Stimulated activated CD8-positive, alpha-beta memory T cell treated with anti-CD3 and anti-CD28 coated beads, Interleukin-7, amount 100 ng/mL, for 48 hours (primary cell): Measurements from ENCODE around the gene SSTR1.

Experiments used
- DNase-seq, 2 donors: peaks; one replicate each; pipeline ENCODE4 v3.0.0-alpha.2; 2020; ENCODE audit warnings: low read depth in 1 of 2; ENCODE audit errors: extremely low read depth in 1 of 2

SSTR1 gene

DNA sequence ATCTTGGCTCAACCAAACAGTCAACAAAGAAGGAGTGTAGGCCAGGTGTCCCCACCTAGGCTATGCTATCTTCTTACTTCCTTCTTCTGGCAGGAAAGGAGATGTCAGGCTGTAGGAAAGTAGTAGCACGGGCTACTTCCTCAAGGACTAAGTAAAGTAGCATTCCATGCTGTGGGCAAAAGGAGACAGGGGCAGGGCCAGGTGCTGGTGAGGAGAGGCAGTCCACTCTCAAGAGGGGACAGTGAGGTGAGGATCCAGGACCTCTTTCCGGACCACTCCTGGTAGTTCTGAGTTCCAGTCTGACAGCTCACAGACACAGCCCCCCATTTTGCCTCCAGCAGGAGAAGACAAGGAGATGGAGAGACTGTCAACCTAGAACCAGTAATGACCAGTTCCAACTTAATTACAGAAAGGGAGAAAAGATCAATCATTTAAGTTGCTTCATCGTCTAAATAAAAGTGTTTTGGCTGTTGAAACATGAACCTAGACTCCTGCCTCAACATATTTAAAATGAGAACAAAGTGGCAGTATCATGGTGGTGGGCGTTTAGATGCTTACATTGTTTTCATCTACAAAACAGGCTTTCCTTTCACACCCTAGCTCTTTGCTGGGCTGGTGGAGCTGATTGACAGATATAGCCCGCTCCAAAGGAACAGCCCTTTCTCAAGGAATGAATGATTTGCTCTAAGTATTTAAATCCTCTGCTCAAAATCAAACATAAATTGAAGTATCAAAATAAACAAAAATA lies 5.1 kb upstream of the SSTR1 start:
- no peak for DNase-seq

DNA sequence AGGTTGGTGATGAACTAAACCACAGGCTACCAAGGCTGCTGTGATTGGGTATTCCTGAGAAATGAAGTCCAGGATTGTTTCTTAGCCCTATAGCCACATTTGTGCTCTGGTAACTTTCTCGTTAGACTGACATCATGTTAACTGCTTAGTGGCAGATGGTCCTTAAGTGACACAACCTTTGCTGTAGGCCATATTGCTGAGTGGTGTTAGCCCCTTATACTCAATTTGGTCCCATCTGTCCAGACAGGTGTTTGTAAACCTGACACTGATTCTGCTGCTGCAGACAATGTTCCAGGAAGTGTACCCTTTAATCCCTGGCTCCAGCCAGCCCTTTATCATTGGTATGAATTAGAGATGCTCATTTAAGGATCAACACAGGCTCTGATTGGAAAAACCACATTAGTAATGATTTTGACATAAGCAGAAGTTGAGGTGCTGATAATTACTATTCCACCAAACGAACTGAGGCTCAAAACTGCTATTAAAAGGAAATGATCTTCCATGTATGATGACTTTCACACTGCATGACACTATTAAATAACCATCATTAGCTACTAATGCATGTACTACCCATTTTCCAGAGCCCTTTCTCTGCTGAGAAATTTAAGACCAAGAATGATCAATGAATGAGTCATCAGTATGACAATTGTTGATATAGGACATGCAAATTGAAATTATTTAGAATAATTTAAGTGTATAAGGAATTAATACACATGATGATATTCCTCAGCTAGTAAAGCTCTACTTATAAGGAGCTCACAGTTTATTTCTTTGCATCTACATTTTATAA lies 3.6 kb upstream of the SSTR1 start:
- no peak for DNase-seq

DNA sequence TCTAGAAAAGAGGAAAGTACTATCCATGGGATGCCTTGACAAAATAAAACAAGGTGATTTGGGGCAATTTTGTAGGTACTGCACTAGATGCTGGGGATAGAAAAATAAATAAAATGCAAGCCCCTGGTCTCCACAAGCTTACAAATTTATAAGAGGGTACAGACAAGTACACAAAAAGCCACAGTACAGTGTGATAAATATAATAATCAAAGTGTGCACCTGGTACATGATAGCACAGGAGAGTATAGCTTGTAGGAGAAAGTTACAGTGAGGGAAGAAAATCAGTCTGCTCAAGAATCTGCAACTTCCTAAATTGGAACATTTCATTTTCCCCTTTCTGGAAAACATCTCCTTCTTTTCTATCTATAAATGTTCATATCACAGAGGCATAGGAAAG lies 3.0 kb upstream of the SSTR1 start:
- DNase-seq, result no peak

DNA sequence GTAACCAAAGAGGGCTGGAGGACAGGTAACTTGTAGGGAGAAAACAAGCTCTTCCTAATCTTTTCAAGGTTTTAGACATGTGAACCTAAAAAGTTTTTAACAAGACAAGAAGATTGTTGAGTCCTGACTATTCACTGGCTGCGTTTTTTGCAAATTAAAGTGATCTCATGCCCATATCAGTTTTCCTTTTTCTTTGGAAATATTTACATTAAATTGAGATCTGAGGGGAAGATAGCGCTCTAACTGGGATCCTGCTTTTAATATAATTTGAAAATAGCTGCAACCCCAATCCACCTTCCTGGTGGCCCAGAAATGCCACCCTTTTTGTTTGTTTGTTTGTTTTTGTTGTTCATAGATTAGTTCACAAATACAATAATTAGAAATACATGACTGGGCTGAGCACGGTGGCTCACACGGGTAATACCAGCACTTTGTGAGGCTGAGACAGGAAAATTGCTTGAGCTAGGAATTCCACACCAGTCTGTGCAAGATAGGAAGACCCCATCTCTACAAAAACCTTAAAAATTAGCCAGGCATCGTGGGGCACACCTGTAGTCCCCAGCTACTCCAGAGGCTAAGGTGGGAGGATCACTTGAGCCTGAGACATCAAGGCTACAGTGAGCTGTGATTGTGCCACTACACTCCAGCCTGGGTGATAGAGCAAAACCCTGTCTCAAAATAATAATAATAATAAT lies 2.4 kb upstream of the SSTR1 start:
- DNase-seq, result no peak

DNA sequence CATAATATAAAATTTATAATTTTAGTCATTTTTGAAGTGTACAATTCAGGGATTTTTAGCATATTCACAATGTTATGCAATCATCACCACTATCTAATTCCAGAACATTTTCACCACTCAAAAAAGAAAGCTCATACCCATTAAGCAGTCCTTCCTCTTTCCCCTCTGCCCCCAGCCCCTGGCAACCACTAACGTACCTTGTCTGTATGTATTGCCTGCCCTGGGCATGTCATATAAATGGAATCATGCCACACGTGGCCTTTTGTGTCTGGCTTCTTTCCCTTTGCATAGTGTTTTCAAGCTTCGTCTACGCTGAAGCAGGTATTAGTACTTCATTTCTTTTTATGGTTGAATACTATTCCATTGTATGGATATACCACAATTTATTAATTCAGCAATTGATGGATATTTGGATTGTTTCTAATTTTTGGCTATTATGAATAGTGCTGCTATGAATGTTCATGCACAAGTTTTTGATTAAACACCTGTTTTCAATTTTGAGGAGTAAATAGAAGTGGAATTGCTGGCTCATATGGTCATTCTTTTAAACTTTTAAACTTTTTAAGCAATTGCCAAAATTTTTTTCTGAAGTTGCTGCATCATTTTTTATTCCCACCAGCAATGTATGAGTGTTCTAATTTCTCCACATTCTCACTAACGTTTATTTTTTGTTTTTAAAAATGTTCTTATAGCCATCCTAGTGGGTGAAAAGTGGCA lies 1.6 kb upstream of the SSTR1 start:
- no peak for DNase-seq

DNA sequence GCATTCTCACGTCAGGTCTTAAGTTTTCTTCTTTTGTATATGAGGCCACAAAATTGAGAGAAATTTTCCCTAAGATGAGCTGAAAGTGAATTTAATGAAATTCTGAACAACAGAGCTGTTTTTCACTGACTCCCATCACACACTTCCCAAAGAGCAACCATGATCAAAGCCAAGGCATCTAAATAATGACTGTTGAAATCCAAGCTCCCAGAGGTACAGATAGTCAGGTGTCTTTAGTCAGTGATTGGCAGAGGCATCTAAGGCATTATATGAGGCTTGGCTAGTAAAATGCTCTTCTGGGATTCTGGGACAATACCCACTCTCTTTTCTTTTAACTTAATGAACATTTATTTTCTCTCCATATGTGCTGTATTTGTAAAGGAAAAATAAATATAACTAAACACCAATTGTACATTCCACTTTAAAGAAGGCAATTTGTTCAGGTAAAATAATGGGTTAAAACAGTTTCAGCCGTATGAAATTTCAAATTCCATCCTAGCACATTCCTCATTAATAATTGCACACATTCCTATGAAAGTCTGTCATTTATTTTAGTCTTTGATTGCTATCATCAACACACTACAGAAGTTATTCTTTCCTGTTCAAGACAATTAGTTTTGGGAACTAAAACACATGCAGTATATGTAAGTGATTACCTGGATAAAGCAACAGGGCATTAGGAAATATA lies 871 bp upstream of the SSTR1 start:
- DNase-seq, result no peak

DNA sequence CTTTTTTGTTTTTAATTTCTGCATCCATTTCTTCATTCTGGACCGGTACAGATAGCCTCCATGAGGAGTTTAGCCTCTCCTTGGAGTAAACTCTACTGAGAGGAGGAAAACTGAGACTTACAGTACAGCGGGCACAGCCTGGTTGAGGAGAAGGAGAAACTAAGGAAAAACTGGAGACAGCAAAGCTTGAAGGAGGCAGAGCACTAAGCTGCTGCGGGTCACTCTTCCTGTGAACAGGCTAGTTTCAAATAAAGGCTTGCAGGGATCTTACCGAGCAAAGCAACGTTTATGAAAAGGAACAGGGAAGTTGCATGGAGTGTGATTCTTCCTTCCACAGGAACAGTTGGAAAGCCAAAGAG lies 348 bp upstream of the SSTR1 start:
- DNase-seq, result no peak

DNA sequence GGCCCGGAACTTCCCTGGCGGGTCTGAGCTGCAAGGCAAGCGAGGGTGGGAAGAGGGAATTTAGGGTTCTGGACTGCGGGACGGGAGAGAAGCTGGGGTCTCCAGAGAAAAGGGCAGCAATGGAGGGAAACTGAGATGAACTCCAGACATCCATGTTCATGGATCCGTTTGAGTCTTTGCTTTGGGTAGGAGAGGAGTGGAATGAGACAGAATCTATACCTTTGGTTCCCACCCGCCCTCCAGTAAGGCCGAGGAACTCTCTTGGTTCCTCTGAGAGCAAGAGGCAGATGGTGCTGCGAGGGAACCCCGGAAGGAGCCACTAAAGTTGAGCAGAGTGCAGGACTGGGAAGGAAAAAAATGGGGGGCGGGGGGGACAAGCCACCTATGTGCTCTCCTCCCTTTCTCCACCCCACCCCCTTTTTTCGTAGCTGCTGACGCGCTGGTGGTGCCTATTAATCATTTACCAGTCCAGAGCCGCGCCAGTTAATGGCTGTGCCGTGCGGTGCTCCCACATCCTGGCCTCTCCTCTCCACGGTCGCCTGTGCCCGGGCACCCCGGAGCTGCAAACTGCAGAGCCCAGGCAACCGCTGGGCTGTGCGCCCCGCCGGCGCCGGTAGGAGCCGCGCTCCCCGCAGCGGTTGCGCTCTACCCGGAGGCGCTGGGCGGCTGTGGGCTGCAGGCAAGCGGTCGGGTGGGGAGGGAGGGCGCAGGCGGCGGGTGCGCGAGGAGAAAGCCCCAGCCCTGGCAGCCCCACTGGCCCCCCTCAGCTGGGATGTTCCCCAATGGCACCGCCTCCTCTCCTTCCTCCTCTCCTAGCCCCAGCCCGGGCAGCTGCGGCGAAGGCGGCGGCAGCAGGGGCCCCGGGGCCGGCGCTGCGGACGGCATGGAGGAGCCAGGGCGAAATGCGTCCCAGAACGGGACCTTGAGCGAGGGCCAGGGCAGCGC lies 1.2 kb downstream of the SSTR1 start:
- DNase-seq, result no peak

DNA sequence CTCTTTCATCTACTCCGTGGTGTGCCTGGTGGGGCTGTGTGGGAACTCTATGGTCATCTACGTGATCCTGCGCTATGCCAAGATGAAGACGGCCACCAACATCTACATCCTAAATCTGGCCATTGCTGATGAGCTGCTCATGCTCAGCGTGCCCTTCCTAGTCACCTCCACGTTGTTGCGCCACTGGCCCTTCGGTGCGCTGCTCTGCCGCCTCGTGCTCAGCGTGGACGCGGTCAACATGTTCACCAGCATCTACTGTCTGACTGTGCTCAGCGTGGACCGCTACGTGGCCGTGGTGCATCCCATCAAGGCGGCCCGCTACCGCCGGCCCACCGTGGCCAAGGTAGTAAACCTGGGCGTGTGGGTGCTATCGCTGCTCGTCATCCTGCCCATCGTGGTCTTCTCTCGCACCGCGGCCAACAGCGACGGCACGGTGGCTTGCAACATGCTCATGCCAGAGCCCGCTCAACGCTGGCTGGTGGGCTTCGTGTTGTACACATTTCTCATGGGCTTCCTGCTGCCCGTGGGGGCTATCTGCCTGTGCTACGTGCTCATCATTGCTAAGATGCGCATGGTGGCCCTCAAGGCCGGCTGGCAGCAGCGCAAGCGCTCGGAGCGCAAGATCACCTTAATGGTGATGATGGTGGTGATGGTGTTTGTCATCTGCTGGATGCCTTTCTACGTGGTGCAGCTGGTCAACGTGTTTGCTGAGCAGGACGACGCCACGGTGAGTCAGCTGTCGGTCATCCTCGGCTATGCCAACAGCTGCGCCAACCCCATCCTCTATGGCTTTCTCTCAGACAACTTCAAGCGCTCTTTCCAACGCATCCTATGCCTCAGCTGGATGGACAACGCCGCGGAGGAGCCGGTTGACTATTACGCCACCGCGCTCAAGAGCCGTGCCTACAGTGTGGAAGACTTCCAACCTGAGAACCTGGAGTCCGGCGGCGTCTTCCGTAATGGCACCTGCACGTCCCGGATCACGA lies 2.2 kb downstream of the SSTR1 start:
- DNase-seq, result no peak

DNA sequence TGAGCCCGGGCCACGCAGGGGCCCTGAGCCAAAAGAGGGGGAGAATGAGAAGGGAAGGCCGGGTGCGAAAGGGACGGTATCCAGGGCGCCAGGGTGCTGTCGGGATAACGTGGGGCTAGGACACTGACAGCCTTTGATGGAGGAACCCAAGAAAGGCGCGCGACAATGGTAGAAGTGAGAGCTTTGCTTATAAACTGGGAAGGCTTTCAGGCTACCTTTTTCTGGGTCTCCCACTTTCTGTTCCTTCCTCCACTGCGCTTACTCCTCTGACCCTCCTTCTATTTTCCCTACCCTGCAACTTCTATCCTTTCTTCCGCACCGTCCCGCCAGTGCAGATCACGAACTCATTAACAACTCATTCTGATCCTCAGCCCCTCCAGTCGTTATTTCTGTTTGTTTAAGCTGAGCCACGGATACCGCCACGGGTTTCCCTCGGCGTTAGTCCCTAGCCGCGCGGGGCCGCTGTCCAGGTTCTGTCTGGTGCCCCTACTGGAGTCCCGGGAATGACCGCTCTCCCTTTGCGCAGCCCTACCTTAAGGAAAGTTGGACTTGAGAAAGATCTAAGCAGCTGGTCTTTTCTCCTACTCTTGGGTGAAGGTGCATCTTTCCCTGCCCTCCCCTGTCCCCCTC lies 3.0 kb downstream of the SSTR1 start:
- DNase-seq, result no peak

DNA sequence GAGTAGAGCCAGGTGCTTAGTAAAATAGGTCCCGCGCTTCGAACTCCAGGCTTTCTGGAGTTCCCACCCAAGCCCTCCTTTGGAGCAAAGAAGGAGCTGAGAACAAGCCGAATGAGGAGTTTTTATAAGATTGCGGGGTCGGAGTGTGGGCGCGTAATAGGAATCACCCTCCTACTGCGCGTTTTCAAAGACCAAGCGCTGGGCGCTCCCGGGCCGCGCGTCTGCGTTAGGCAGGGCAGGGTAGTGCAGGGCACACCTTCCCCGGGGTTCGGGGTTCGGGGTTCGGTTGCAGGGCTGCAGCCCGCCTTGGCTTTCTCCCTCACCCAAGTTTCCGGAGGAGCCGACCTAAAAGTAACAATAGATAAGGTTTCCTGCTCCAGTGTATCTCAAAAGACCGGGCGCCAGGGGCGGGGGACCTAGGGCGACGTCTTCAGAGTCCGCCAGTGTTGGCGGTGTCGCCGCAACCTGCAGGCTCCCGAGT lies 3.6 kb downstream of the SSTR1 start:
- no peak for DNase-seq

DNA sequence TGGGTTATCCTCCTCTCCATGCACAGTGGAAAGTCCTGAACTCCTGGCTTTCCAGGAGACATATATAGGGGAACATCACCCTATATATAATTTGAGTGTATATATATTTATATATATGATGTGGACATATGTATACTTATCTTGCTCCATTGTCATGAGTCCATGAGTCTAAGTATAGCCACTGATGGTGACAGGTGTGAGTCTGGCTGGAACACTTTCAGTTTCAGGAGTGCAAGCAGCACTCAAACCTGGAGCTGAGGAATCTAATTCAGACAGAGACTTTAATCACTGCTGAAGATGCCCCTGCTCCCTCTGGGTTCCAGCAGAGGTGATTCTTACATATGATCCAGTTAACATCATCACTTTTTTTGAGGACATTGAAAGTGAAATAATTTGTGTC lies 4.4 kb downstream of the SSTR1 start:
- DNase-seq, result no peak

DNA sequence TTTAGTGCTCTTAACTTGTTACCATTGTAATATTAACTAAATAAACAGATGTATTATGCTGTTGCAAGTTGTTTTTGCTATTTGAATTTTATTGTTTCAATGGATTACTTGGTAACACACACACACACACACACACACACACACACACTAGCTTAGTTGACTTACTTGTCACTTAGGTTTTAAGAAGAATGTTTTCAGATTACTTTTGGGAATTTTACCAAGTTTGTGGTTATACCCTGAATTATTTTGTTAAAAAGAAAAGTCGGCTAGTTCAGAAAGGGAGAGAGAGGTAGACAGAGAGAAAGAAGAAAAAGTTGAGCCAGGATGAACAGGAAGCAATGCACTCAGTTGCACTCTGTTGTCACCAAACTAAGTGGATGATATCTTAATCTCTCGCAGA lies 5.3 kb downstream of the SSTR1 start:
- DNase-seq, result no peak

DNA sequence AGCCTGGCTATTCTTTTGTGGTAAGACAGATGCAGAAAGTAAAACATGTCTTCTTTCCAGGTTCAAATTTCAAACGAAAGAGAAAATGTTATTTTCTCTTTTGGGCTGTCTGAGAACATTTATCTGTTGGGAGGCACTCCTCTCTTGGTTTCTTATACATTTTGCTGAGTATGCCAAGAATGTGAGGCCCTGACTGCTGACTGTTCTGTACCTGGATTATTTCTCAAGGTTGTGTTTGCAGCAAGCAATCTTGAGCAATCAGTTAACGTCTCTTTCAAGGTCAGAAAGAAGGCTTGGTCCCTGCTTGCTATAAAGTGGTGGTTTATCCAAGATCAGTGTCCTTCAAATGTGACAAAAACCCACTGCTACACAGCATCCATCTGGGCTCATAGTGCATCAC lies 9.8 kb downstream of the SSTR1 start:
- DNase-seq, result no peak

DNA sequence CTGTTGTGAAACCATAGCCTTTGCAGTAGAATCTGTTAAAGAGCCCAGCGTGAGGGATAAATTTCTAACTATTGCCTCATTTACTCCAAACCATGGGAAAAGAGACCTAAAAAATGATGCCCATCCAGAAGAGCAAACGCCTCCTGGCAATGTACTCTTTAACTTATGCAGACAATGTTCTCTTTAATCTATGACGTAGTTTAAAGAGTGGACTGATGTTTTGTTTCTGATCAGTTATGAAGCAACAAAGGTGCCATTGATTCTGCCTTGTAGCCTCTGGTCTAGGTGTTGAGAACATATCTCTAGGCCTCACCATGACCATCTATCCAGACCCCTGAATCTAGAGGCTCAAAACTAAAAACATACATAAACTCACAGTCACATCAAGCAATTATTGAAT lies 13.4 kb downstream of the SSTR1 start:
- DNase-seq, result no peak

DNA sequence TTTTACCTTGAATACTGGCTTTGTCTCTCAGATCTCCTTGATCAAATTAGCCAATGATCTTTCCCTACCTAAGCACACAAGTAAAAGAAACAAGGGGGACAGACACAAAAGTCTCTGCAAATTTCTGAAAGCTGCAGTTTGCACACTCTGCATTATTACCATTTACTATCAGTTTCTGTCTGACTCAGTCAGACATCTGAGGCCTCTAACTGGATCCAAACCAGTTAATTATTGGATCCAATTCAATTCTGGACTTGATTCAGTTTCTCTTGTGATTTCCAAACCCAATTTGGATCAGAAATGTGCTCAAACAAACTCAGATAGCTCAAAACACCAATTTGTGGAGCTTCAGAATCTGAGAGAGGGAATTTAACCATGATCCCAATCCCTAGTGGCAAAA lies 16.6 kb downstream of the SSTR1 start:
- no peak for DNase-seq

DNA sequence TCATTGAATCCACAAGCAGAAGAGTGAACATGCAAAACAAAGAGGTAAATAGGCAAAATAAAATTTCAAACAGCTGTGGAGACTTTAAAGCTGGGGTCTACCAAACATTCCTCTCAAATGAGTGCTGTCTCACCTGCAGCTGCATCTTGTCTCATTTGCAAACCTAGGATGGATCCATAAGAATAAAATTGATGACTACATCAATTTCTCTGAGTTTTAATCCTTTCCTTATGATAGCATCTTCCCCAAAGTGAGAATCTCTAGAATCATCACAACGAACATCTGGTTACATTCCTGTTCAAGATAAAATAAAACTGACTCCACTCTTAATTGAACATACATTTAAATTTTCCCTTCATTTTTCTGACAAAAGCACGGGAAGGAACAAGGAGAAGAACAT lies 18.2 kb downstream of the SSTR1 start:
- no peak for DNase-seq

DNA sequence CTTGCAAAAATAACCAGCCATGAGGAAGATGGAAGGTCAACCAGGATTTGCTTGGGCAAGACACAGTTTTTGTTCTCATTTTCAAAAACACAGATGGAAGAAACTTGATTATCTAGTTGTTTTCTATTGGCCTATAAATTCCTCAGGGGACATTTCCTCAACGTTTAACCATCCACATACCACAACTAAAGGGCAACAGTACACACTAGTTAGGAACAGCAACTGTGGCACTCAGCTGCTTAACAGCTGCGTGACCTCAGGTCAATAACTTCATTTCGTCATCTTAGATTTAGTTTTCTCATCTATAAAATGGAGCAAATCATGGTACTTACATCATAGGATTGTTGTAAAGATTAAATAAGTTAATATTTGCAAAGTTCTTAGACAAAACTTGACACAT lies 18.7 kb downstream of the SSTR1 start:
- no peak for DNase-seq
